G401 (cell line): ENCODE measurements around the gene PHF12. TPM values are rescaled to one million over a fixed set of nuclear protein-coding genes. Genes with fewer than 3 reads are reported as not detected.
A peak's percentile ranks its signal among the peaks of the same experiment; 100 is the strongest.

Source experiments
- DNase-seq: peaks from one replicate; pipeline ENCODE4 v3.0.0-alpha.2; 2015; ENCODE audit warnings: low spot score
- in situ Hi-C: cut with HindIII; loops from 2 replicates; pipeline ENCODE4 v1.10.0; 2016; ENCODE audit warnings: low sequenced_read_pairs, mixed read lengths
- total RNA-seq: library from RNA; depleted of rRNA; stranded (reverse); fragments of >200 nt; shearing (Covaris generic); gene quantifications from 2 replicates; pipeline ENCODE4 v1.2.3, GENCODE V29; 2014

Gene PHF12
- total RNA-seq, 1 experiment from 2014 or later = 48.5 TPM

- in situ Hi-C loops = loop anchor here (10.0 kb wide), 1 partner anchor 57 kb away; no protein-coding TSS in a partner anchor
Measured at GRCh38 chr17:28957277-28957991, 6.1 kb upstream of the PHF12 start.

GRCh38 chr17:28956861-28957260 is 5.5 kb upstream of the PHF12 start:
- no peak for DNase-seq
- in situ Hi-C loops = loop anchor here (10.0 kb wide), 1 partner anchor 58 kb away; no protein-coding TSS in a partner anchor

More at GRCh38 chr17:28957277-28957991, 6.1 kb upstream of the PHF12 start:
- no peak for DNase-seq

GRCh38 chr17:28956112-28956511 is 4.8 kb upstream of the PHF12 start:
- DNase-seq = no peak

GRCh38 chr17:28955408-28955807 is 4.1 kb upstream of the PHF12 start:
- in situ Hi-C loops = loop anchor here (10.0 kb wide), 1 partner anchor 59 kb away; no protein-coding TSS in a partner anchor
- no peak for DNase-seq

More at GRCh38 chr17:28956112-28956511, 4.8 kb upstream of the PHF12 start:
- in situ Hi-C loops = loop anchor here (10.0 kb wide), 1 partner anchor 59 kb away; no protein-coding TSS in a partner anchor

GRCh38 chr17:28954886-28955285 is 3.6 kb upstream of the PHF12 start:
- in situ Hi-C loops = loop anchor here (10.0 kb wide), 1 partner anchor 60 kb away; no protein-coding TSS in a partner anchor
- DNase-seq = no peak

GRCh38 chr17:28953444-28954118 is 2.3 kb upstream of the PHF12 start:
- in situ Hi-C loops = loop anchor here (10.0 kb wide), 1 partner anchor 61 kb away; no protein-coding TSS in a partner anchor
- DNase-seq = peak; percentile 60

GRCh38 chr17:28951991-28952975 is 965 bp upstream of the PHF12 start:
- peak; percentile 100 for DNase-seq
- in situ Hi-C loops = loop anchor here (10.0 kb wide), 1 partner anchor 63 kb away; no protein-coding TSS in a partner anchor

- no peak for DNase-seq
Measured at GRCh38 chr17:28950752-28951427, 428 bp downstream of the PHF12 start.

GRCh38 chr17:28950017-28950751 is 1.1 kb downstream of the PHF12 start:
- in situ Hi-C loops = loop anchor here (10.0 kb wide), 1 partner anchor 65 kb away; no protein-coding TSS in a partner anchor
- DNase-seq = peak; percentile 43

More at GRCh38 chr17:28950752-28951427, 428 bp downstream of the PHF12 start:
- in situ Hi-C loops = loop anchor here (10.0 kb wide), 1 partner anchor 64 kb away; no protein-coding TSS in a partner anchor

- peak; percentile 71 for DNase-seq
- in situ Hi-C loops = loop anchor here (10.0 kb wide), 1 partner anchor 65 kb away; no protein-coding TSS in a partner anchor
Measured at GRCh38 chr17:28949185-28950016, 1.9 kb downstream of the PHF12 start.

GRCh38 chr17:28948873-28949184 is 2.5 kb downstream of the PHF12 start:
- no peak for DNase-seq
- in situ Hi-C loops = no loop called here

GRCh38 chr17:28948342-28948741 is 3.0 kb downstream of the PHF12 start:
- in situ Hi-C loops = no loop called here
- no peak for DNase-seq

GRCh38 chr17:28947639-28948038 is 3.7 kb downstream of the PHF12 start:
- no peak for DNase-seq
- in situ Hi-C loops = no loop called here

- in situ Hi-C loops = no loop called here
- no peak for DNase-seq
Measured at GRCh38 chr17:28946239-28946638, 5.1 kb downstream of the PHF12 start.

- in situ Hi-C loops = no loop called here
- peak; percentile 75 for DNase-seq
Measured at GRCh38 chr17:28944862-28945741, 6.2 kb downstream of the PHF12 start.

- no peak for DNase-seq
- in situ Hi-C loops = no loop called here
Measured at GRCh38 chr17:28944343-28944742, 7.0 kb downstream of the PHF12 start.
